K562 treated with DMSO at 1 percent for 4 hours (cell line): ENCODE data around the gene ACRBP. TPM values are rescaled to one million over a fixed set of nuclear protein-coding genes. Genes with fewer than 3 reads are reported as not detected.

Experiments used
- total RNA-seq: library from RNA; unstranded; fragments of 300-600 nt; gene quantifications from 2 replicates; pipeline ENCODE4 v1.2.3, GENCODE V29; 2022; ENCODE audit not compliant: insufficient read depth

Gene ACRBP
- 6.0 and 7.1 TPM in 2 replicates for total RNA-seq

GRCh38 chr12:6647083-6647604 lies at the start of gene ACRBP:
TSS of gene ACRBP (minus strand) at chr12:6647432. CDS start at chr12:6647366, 66 bp downstream.

GRCh38 chr12:6688999-6689882 lies 42.0 kb upstream of the ACRBP start, which contains the start of gene ZNF384:
TSS of gene ZNF384 (minus strand) at chr12:6689375. CDS start at chr12:6679520, 9,855 bp downstream.

GRCh38 chr12:6662906-6663742 lies 15.9 kb upstream of the ACRBP start, which contains the start of gene ING4:
TSS of gene ING4 (minus strand) at chr12:6663119. CDS start at chr12:6663101, 18 bp downstream.

GRCh38 chr12:6635856-6636531 lies 11.2 kb downstream of the ACRBP start, which contains the start of gene LPAR5:
TSS of gene LPAR5 (minus strand) at chr12:6635959. CDS start at chr12:6621248, 14,711 bp downstream.

Other genes with a start within 250 kb of the ACRBP start
- gene CD27, start 202.5 kb downstream of the ACRBP start, total RNA-seq = not detected in 2 replicates
- 4.2 and 6.5 TPM in 2 replicates for gene TAPBPL, start 195.4 kb downstream of the ACRBP start, total RNA-seq
- gene VAMP1, start 176.8 kb downstream of the ACRBP start, total RNA-seq = 7.0 and 7.9 TPM in 2 replicates
- gene MRPL51, start 154.2 kb downstream of the ACRBP start, total RNA-seq = 77.4 and 89.7 TPM in 2 replicates
- 70.8 and 73.8 TPM in 2 replicates for gene NCAPD2, start 153.3 kb downstream of the ACRBP start, total RNA-seq
- gene GAPDH, start 112.9 kb downstream of the ACRBP start, total RNA-seq = 2,497 and 2,516 TPM in 2 replicates
- 0.48 TPM in 1 of 2 replicates, not detected in the other for gene IFFO1, start 91.4 kb downstream of the ACRBP start, total RNA-seq
- gene NOP2, start 79.1 kb downstream of the ACRBP start, total RNA-seq = 12.4 and 24.6 TPM in 2 replicates
- gene CHD4, start 40.1 kb downstream of the ACRBP start, total RNA-seq = 215 and 222 TPM in 2 replicates
- 3.5 and 4.3 TPM in 2 replicates for gene LPAR5, start 11.5 kb downstream of the ACRBP start, total RNA-seq
- 26.4 and 28.2 TPM in 2 replicates for gene ING4, start 15.7 kb upstream of the ACRBP start, total RNA-seq
- 25.5 and 32.4 TPM in 2 replicates for gene ZNF384, start 41.9 kb upstream of the ACRBP start, total RNA-seq
- not detected in 2 replicates for gene PIANP, start 53.4 kb upstream of the ACRBP start, total RNA-seq
- 33.5 and 37.2 TPM in 2 replicates for gene COPS7A, start 76.6 kb upstream of the ACRBP start, total RNA-seq
- 148 and 156 TPM in 2 replicates for gene MLF2, start 105.7 kb upstream of the ACRBP start, total RNA-seq
- gene PTMS, start 118.9 kb upstream of the ACRBP start, total RNA-seq = 322 and 327 TPM in 2 replicates
- gene LAG3, start 125.1 kb upstream of the ACRBP start, total RNA-seq = 2.2 and 2.8 TPM in 2 replicates
- not detected in 2 replicates for gene CD4, start 142.1 kb upstream of the ACRBP start, total RNA-seq
- 1.8 and 3.1 TPM in 2 replicates for gene GPR162, start 174.4 kb upstream of the ACRBP start, total RNA-seq
- 11.9 and 14.1 TPM in 2 replicates for gene P3H3, start 181.0 kb upstream of the ACRBP start, total RNA-seq
- 3.6 and 4.6 TPM in 2 replicates for gene GNB3, start 193.5 kb upstream of the ACRBP start, total RNA-seq
- 20.1 and 29.7 TPM in 2 replicates for gene CDCA3, start 203.9 kb upstream of the ACRBP start, total RNA-seq
- gene USP5, start 204.7 kb upstream of the ACRBP start, total RNA-seq = 50.5 and 51.1 TPM in 2 replicates
- 475 and 496 TPM in 2 replicates for gene TPI1, start 220.1 kb upstream of the ACRBP start, total RNA-seq
- 2.5 and 5.2 TPM in 2 replicates for gene SPSB2, start 225.9 kb upstream of the ACRBP start, total RNA-seq